GM12878 (cell line): ENCODE measurements around the gene PTPRN2.

ENCODE experiments used
- NR2F1 ChIP-seq: fragments of 450-650 bp; conservative IDR thresholded peaks from 2 replicates; pipeline ENCODE4 v1.6.1; 2017; ENCODE audit warnings: mild to moderate bottlenecking
- TAF1 ChIP-seq: IDR thresholded peaks from 2 replicates; pipeline ENCODE4 v1.6.1; 2011; ENCODE audit warnings: mild to moderate bottlenecking, low read depth, low read length, borderline replicate concordance

DNA sequence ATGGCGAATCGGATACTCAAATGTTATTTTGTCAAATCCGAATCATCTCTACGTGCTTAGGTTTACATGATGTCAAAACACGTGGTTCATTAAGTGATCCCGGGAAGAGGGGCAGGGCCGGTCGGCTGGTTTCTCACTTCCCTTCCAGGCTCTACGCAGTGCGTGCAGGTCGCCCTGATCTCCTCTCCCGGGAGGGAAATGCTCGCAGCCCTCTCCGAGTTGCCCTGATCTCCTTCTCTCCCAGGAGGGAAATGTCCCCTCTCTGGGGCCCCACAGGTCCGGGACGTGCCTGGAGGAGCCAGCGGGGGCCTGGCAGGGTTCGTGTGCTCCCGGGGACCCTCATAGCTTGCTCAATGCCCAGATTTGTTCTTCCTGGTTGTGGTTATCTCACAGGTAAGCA, 1048.1 kb downstream of the PTPRN2 start:
- TF ChIP-seq TAF1 (no peak), NR2F1 (no peak)
